Liver (tissue), 3 donors: ENCODE results near the gene CLIC1.

Source experiments
- CTCF ChIP-seq: fragments of 150-350 bp; IDR thresholded peaks from 2 replicates; pipeline ENCODE4 v1.5.1; 2017; ENCODE audit warnings: improper control_type of control experiment, low read depth, low read length; ENCODE audit not compliant: missing input control
- REST ChIP-seq: IDR thresholded peaks from 2 replicates; pipeline ENCODE4 v1.6.1; 2016; ENCODE audit warnings: antibody characterized with exemption, mild to moderate bottlenecking
- RXRA ChIP-seq, 2 donors: IDR thresholded peaks; 2 replicates each; pipeline ENCODE4 v1.6.1; 2017 to 2018; ENCODE audit warnings: antibody characterized with exemption in 2 of 2, mild to moderate bottlenecking in 1 of 2
- TAF1 ChIP-seq: conservative IDR thresholded peaks from 2 replicates; pipeline ENCODE4 v1.6.1; 2016; ENCODE audit warnings: antibody characterized with exemption, mild to moderate bottlenecking
- ZBTB33 ChIP-seq: IDR thresholded peaks from 2 replicates; pipeline ENCODE4 v1.6.1; 2016; ENCODE audit warnings: antibody characterized with exemption
- donor health status: healthy.
- donor health status: healthy.

GRCh38 chr6:31715022-31715958 is 21.0 kb downstream of the CLIC1 start, which contains the start of gene LY6G6D:
- TF ChIP-seq CTCF (no peak), RXRA (IDR thresholded peaks at IDR 0.05) (no peak), ZBTB33 (no peak), REST (no peak), TAF1 (no peak)
